ENCODE measurements around the gene INSYN2A. TPM values are rescaled to one million over a fixed set of nuclear protein-coding genes. Genes with fewer than 3 reads are reported as not detected.

The INSYN2A gene
- total and polyA plus RNA-seq, 9 of the 15 experiments (the other 6 are each of a cell fraction or from before 2014, with no cell fraction given), result not detected

DNA sequence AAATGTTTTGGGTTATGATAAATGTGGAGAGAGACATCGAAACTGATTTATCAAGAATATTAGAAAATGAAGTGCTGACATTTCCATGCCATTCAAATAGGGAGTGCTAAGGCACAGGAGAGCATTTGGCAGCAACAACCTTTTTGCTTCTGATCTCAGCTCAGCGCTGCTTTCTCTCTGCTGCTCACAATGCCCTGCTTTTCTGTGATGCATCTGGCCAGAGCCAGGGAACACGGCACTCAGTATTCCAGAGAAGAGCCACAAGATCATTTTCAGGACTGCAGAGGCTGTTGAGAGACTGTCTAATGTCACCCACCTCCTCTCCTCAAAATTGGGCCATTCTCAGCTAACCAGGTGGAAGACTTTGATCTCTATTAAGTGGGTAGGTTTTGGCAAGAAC lies 28.1 kb downstream of the INSYN2A start:
- H3K27ac ChIP-seq (ENCODE audit: extremely low read depth, low read depth, low read length), result no peak overlapping the region
- no peaks in the 10 kb centered on the region for H4K20me1 ChIP-seq (replicated peaks; ENCODE audit: control insufficient read depth, insufficient read depth, low read length)
- no TSS peak for BruUV-seq (replicated peaks)
- no peak overlapping the region for H3K4me2 ChIP-seq (ENCODE audit: insufficient read depth, low read length)
- H3K79me2 ChIP-seq (ENCODE audit: control insufficient read depth, insufficient read depth, low read length), result no peaks in the 10 kb centered on the region
- H3K9ac ChIP-seq (ENCODE audit: insufficient read depth in 1 of 2, low read depth in 2 of 2, low read length in 2 of 2), result no peak overlapping the region
- no peaks in the 10 kb centered on the region for H3K4me1 ChIP-seq (replicated peaks in 1 of 2; ENCODE audit: control insufficient read depth in 2 of 2, insufficient read depth in 2 of 2, low read length in 2 of 2)
- FAIRE-seq (no peak), DNase-seq (ENCODE audit: extremely low read depth in 1 of 4, low spot score in 3 of 4) (no peak), ATAC-seq (no peak)
- CTCF ChIA-PET (ENCODE audit: low intra/inter-chr PET ratio), result no interaction called here
- H2AFZ ChIP-seq (ENCODE audit: low read depth, low read length), result no peak overlapping the region
- no peaks in the 10 kb centered on the region for H3K9me3 ChIP-seq (replicated peaks; ENCODE audit: control insufficient read depth, insufficient read depth, low read depth, low read length)
- 0% methylated on average over 3 of the region's 3 CpGs for WGBS (ENCODE audit: insufficient coverage, low coverage, missing lambda C conversion rate)
- H3K27me3 ChIP-seq (ENCODE audit: control insufficient read depth in 2 of 2, insufficient read depth in 2 of 2, low read length in 2 of 2), result no peaks in the 10 kb centered on the region
- TF ChIP-seq FOXA3 (CRISPR knock-in tag; conservative IDR thresholded peaks at IDR 0.05 in 1 of 2, IDR thresholded peaks at IDR 0.05 in 1 of 2), result no peak
- no peak for TF ChIP-seq FOXP4 (CRISPR knock-in tag; IDR thresholded peaks at IDR 0.05; ENCODE audit: borderline replicate concordance)
- no peak for TF ChIP-seq JUND (IDR thresholded peaks at IDR 0.05; ENCODE audit: borderline replicate concordance, low read depth, low read length)
- TF ChIP-seq JUND (tag; IDR thresholded peaks at IDR 0.05; ENCODE audit: borderline replicate concordance, low read depth, low read length), result no peak
- TF ChIP-seq NELFE (IDR thresholded peaks at IDR 0.05; ENCODE audit: insufficient read depth, insufficient read length), result no peak
- TF ChIP-seq HNRNPK (IDR thresholded peaks at IDR 0.05; ENCODE audit: low read depth, low read length, poor library complexity, severe bottlenecking), result no peak
- no peak for TF ChIP-seq PTBP1 (IDR thresholded peaks at IDR 0.05; ENCODE audit: low read depth, low read length)
- TF ChIP-seq SMC3 (conservative IDR thresholded peaks at IDR 0.05; ENCODE audit: insufficient read depth, low read depth, low read length), result no peak
- TF ChIP-seq, protein P1, sequence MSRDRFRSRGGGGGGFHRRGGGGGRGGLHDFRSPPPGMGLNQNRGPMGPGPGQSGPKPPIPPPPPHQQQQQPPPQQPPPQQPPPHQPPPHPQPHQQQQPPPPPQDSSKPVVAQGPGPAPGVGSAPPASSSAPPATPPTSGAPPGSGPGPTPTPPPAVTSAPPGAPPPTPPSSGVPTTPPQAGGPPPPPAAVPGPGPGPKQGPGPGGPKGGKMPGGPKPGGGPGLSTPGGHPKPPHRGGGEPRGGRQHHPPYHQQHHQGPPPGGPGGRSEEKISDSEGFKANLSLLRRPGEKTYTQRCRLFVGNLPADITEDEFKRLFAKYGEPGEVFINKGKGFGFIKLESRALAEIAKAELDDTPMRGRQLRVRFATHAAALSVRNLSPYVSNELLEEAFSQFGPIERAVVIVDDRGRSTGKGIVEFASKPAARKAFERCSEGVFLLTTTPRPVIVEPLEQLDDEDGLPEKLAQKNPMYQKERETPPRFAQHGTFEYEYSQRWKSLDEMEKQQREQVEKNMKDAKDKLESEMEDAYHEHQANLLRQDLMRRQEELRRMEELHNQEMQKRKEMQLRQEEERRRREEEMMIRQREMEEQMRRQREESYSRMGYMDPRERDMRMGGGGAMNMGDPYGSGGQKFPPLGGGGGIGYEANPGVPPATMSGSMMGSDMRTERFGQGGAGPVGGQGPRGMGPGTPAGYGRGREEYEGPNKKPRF (IDR thresholded peaks at IDR 0.05; ENCODE audit: low read depth, low read length), result no peak
- no peak for TF ChIP-seq RUNX1 (IDR thresholded peaks at IDR 0.05; ENCODE audit: low read depth)
- no peak for TF ChIP-seq DACH1 (IDR thresholded peaks at IDR 0.05; ENCODE audit: partially characterized antibody)
- no peak for TF ChIP-seq COPS2 (conservative IDR thresholded peaks at IDR 0.05)
- H3K4me3 ChIP-seq, result no peak overlapping the region
- intact Hi-C loops (cut with micrococcal nuclease), result no loop called here
- no peaks in the 10 kb centered on the region for H3K36me3 ChIP-seq (ENCODE audit: control insufficient read depth, insufficient read depth, low read length)
- in situ Hi-C loops (cut with MboI), result no loop called here
- no peaks in the 10 kb centered on the region for H3K9me1 ChIP-seq (ENCODE audit: control insufficient read depth, insufficient read depth, low read length)
- POLR2A ChIA-PET, result no interaction called here
